PFSK-1 (cell line): ENCODE data around the gene DNM3.

Experiments used
- POLR2AphosphoS5 ChIP-seq: IDR thresholded peaks from 2 replicates; pipeline ENCODE4 v1.6.1; 2012; ENCODE audit warnings: low read depth, mild to moderate bottlenecking, control low read depth, low read length, moderate library complexity
- REST ChIP-seq, 2 experiments: IDR thresholded peaks; 2 replicates each; pipeline versions ENCODE4 v1.6.1 to v1.8.0; 2011 to 2012; ENCODE audit warnings: low read depth in 2 of 2, low read length in 2 of 2, control low read depth in 1 of 2, inconsistent platforms in 1 of 2, mild to moderate bottlenecking in 1 of 2, moderate library complexity in 1 of 2; ENCODE audit not compliant: insufficient read depth in 1 of 2
- TAF1 ChIP-seq: IDR thresholded peaks from 2 replicates; pipeline ENCODE4 v1.6.1; 2012; ENCODE audit warnings: low read length, control low read depth, borderline replicate concordance; ENCODE audit not compliant: insufficient read depth

DNA sequence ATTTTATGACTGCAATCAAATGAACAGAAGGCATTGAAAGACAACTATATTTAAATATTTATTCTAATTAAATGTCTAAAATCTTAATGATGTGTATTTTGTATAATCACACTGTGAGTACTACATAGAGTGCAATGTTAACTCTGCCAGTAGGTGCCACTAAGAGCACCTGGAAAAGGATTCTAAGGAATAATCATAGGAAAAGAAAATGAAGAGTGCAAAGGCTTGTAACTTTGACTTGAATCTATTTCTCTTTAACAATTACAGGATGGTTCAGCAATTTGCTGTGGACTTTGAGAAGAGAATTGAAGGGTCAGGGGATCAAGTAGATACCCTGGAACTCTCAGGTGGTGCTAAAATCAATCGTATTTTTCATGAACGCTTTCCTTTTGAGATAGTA lies 200.4 kb downstream of the DNM3 start:
- TF ChIP-seq POLR2AphosphoS5: no peak
- TF ChIP-seq REST (IDR thresholded peaks at IDR 0.05; ENCODE audit: insufficient read depth in 1 of 2, low read depth in 2 of 2, low read length in 2 of 2): no peak
- TF ChIP-seq TAF1: no peak
